Right lobe of liver (tissue), 6 donors: ENCODE results near the gene RNH1. TPM values are rescaled to one million over a fixed set of nuclear protein-coding genes. Genes with fewer than 3 reads are reported as not detected.
A peak's percentile ranks its signal among the peaks of the same experiment; 100 is the strongest.

ENCODE experiments used
- ATAC-seq, 4 donors: fragments of 200-7000 bp; cut with Tn5 transposase; one replicate each; pipeline ENCODE4 v1.9.1; 2020; ENCODE audit warnings: mild to moderate bottlenecking in 4 of 4, moderate library complexity in 4 of 4
- DNase-seq, 3 donors: peaks; one replicate each; pipeline ENCODE4 v3.0.0-alpha.2; 2020
- H3K27ac ChIP-seq, 3 donors: fragments of 200-600 bp; one replicate each; pipeline ENCODE4 v1.8.0; 2022
- H3K27me3 ChIP-seq, 2 donors: fragments of 200-600 bp; one replicate each; pipeline ENCODE4 v1.8.0; 2022
- H3K36me3 ChIP-seq, 4 donors: fragments of 200-600 bp; sonication (generic) in 1 of 4; one replicate each; pipeline versions ENCODE4 v1.5.1 to v1.8.0; 2017 to 2022; ENCODE audit warnings: control low read depth in 1 of 4
- H3K4me1 ChIP-seq, 4 donors: fragments of 200-600 bp; sonication (generic) in 1 of 4; one replicate each; pipeline versions ENCODE4 v1.5.1 to v1.8.0; 2017 to 2022; ENCODE audit warnings: control low read depth in 1 of 4
- H3K4me3 ChIP-seq, 3 donors: fragments of 200-600 bp; one replicate each; pipeline ENCODE4 v1.8.0; 2022
- H3K9me3 ChIP-seq, 4 donors: fragments of 200-600 bp; sonication (generic) in 1 of 4; one replicate each; pipeline versions ENCODE4 v1.5.1 to v1.8.0; 2017 to 2022; ENCODE audit warnings: control low read depth in 1 of 4
- POLR2A ChIP-seq: fragments of 450-650 bp; IDR thresholded peaks from one replicate; pipeline ENCODE4 v1.6.1; 2017; ENCODE audit warnings: antibody characterized with exemption, mild to moderate bottlenecking
- WGBS: methylation state at CpG from one replicate; pipeline ENCODE4 v1.1.6; 2018; ENCODE audit warnings: low coverage, low lambda C conversion rate; ENCODE audit not compliant: insufficient coverage; ENCODE audit errors: missing lambda C conversion rate; 5-methylcytosine and 5-hydroxymethylcytosine counted together
- intact Hi-C, 2 donors: fragments of 100-400 bp; cut with DNase I; formaldehyde crosslinking; loops; one replicate each; pipeline versions ENCODE4 v1.11.2 to v1.14.1; 2022
- total RNA-seq, 6 experiments: library from RNA; depleted of rRNA in 2 of 6; stranded (reverse); fragments of >200 nt in 2 of 6; fragmentation: NEBNext Ultra II Directional in 3 of 6; extraction: Animal tissue kit (Norgen Biotek cat#: 25700) in 3 of 6; gene quantifications; one replicate each; pipeline versions ENCODE4 v1.1.0 to v1.2.4, GENCODE V29; 2016 to 2023
- TF ChIP-seq, protein P1 (sequence below), 4 donors: fragments of 200-600 bp in 3 of 4; fragments of 450-650 bp in 1 of 4; IDR thresholded peaks; one replicate each; pipeline versions ENCODE4 v1.5.1 to v1.8.0; 2016 to 2022; ENCODE audit warnings: antibody characterized with exemption in 4 of 4, mild to moderate bottlenecking in 2 of 4
- donor health status: DM: no; HTN: yes; CAD: no.
- donor health status: DM: no; HTN: no; CAD: no.
- donor health status: DM: no; HTN: no; CAD: no.
- donor health status: DM: no; HTN: yes; CAD: no.
- donor health status: DM: no; HTN: yes; CAD: no.

Gene RNH1
- total RNA-seq, 6 experiments from 2014 or later, result 66.4 to 135 (median 76.2) TPM

GRCh38 chr11:535519-536454 lies 28.7 kb upstream of the RNH1 start, which contains the start of gene HRAS:
TSS of gene HRAS (minus strand) at chr11:535576.
- no peaks in the 10 kb centered on the region for H3K9me3 ChIP-seq
- ATAC-seq, result peak; percentile 84 to 91 (median 88)
- peak; percentile 96 to 97 (median 96) for DNase-seq
- peaks cover 0 to 22% (median 8%) of the 10 kb centered on the region in 4 donors for H3K4me1 ChIP-seq
- WGBS, result 25% methylated on average over 3 of the region's 97 CpGs
- peak within 1 kb of the TSS; percentile 70 to 78 (median 74) for H3K4me3 ChIP-seq
- intact Hi-C loops, result no loop called here
- H3K27ac ChIP-seq, result peak within 1 kb of the TSS; percentile 44 to 47 (median 47)
- H3K36me3 ChIP-seq, result peaks cover 0 to 9% (median 0%) of the 10 kb centered on the region in 4 donors
- peak; percentile 68 for TF ChIP-seq POLR2A
- TF ChIP-seq, protein P1, sequence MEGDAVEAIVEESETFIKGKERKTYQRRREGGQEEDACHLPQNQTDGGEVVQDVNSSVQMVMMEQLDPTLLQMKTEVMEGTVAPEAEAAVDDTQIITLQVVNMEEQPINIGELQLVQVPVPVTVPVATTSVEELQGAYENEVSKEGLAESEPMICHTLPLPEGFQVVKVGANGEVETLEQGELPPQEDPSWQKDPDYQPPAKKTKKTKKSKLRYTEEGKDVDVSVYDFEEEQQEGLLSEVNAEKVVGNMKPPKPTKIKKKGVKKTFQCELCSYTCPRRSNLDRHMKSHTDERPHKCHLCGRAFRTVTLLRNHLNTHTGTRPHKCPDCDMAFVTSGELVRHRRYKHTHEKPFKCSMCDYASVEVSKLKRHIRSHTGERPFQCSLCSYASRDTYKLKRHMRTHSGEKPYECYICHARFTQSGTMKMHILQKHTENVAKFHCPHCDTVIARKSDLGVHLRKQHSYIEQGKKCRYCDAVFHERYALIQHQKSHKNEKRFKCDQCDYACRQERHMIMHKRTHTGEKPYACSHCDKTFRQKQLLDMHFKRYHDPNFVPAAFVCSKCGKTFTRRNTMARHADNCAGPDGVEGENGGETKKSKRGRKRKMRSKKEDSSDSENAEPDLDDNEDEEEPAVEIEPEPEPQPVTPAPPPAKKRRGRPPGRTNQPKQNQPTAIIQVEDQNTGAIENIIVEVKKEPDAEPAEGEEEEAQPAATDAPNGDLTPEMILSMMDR (IDR thresholded peaks at IDR 0.05), result no peak
- no peaks in the 10 kb centered on the region for H3K27me3 ChIP-seq

DNA sequence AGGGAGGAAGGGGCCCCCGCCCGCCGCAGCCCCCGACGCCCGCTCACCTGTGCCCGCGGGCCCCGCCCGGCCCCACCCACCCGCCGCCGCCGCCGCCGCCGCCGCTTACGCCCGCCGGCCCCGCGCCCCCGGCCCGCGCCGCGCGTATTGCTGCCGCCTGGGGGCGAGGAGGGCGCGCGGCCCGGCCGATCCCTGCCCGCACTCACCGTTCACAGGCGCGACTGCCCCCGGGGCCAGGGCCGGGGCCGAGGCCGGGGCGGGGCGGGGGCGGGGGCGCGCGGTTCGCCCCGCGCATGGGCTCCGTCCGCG lies 28.1 kb upstream of the RNH1 start:
- intact Hi-C loops, result no loop called here
- ATAC-seq (no peak), DNase-seq (no peak)
- H3K36me3 ChIP-seq, result peaks cover 0 to 9% (median 0%) of the 10 kb centered on the region in 4 donors
- peaks cover 0 to 22% (median 8%) of the 10 kb centered on the region in 4 donors for H3K4me1 ChIP-seq
- no peaks in the 10 kb centered on the region for H3K9me3 ChIP-seq
- H3K4me3 ChIP-seq, result peak overlapping the region; percentile 70 to 78 (median 74)
- TF ChIP-seq POLR2A, result no peak
- TF ChIP-seq, protein P1 (IDR thresholded peaks at IDR 0.05), result no peak
- WGBS, result no CpG with 5 or more reads among the region's 56 CpGs
- H3K27ac ChIP-seq, result no peak overlapping the region
- H3K27me3 ChIP-seq, result no peaks in the 10 kb centered on the region

DNA sequence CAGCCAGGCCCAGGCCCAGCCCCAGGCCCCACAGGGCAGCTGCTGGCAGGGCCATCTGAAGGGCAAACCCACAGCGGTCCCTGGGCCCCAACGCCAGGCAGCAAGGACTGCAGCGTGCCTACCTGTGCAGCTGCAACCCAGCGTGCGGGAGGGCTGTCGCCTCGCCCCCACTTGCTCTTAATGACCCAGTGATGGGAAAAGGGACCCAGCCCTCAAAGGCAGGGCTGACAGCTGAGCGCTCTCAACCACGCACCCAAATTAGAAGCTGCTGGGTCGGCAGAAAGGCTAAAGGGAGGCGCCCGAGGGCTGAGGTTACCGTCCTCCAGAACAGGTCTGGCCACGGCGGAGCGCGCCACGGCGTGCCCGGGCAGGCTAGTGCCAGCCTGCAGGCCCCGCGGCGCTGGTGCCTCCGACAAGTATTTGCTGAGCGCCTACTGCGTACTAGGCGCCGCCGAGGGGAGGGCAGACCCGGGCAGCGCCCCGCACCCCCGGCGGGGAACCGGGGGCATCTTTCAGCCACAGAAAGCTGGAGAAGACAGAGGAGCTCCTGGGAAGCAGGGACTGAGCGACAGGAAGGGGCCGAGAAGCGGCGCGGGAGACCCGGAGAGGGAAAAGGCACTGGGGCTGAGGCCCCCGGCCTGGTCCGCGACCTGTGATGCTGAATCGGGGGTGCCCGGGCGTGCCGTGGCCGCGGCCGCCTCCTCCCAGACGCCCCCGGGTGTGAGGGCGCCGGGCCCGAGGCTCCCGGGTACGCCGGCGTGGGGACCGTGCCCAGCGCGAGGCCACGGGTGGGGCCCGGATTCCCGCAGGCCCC lies 27.6 kb upstream of the RNH1 start:
- H3K9me3 ChIP-seq, result no peaks in the 10 kb centered on the region
- DNase-seq (peak; percentile 60 to 62 (median 60)), ATAC-seq (peak in 1 of 4 donors; percentile 2)
- H3K27me3 ChIP-seq, result no peaks in the 10 kb centered on the region
- WGBS, result 3% methylated on average over 8 of the region's 66 CpGs
- H3K36me3 ChIP-seq, result peaks cover 0 to 9% (median 0%) of the 10 kb centered on the region in 4 donors
- intact Hi-C loops, result no loop called here
- peaks cover 0 to 22% (median 8%) of the 10 kb centered on the region in 4 donors for H3K4me1 ChIP-seq
- H3K27ac ChIP-seq, result no peak overlapping the region
- TF ChIP-seq, protein P1 (IDR thresholded peaks at IDR 0.05), result no peak
- no peak for TF ChIP-seq POLR2A
- H3K4me3 ChIP-seq, result peak overlapping the region; percentile 70 to 78 (median 74)

DNA sequence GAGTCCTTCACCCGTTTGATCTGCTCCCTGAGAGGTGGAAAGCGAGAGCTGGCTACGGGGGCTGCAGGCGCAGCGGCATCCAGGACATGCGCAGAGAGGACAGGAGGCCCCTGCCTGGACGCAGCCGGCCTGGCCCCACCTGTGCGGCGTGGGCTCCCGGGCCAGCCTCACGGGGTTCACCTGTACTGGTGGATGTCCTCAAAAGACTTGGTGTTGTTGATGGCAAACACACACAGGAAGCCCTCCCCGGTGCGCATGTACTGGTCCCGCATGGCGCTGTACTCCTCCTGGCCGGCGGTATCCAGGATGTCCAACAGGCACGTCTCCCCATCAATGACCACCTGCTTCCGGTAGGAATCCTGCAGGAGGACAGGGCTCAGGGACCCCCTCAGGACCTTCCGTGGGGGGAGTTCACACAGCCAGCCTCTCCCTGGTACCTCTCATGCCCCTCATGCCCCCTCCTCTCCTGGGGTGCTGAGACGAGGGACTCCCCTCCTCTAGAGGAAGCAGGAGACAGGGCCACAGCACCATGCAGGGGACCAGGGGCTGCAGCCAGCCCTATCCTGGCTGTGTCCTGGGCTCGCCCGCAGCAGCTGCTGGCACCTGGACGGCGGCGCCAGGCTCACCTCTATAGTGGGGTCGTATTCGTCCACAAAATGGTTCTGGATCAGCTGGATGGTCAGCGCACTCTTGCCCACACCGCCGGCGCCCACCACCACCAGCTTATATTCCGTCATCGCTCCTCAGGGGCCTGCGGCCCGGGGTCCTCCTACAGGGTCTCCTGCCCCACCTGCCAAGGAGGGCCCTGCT lies 26.7 kb upstream of the RNH1 start:
- Histone ChIP-seq H3K4me3 (peak overlapping the region in 2 of 3 donors; percentile 74 to 78), H3K36me3 (peaks cover 0 to 9% (median 0%) of the 10 kb centered on the region in 4 donors), H3K9me3 (no peaks in the 10 kb centered on the region), H3K27ac (no peak overlapping the region), H3K4me1 (peaks cover 0 to 22% (median 8%) of the 10 kb centered on the region in 4 donors), H3K27me3 (no peaks in the 10 kb centered on the region)
- intact Hi-C loops, result no loop called here
- 93% methylated on average over 10 of the region's 37 CpGs for WGBS
- DNase-seq (no peak), ATAC-seq (no peak)
- TF ChIP-seq, protein P1 (IDR thresholded peaks at IDR 0.05), result no peak
- no peak for TF ChIP-seq POLR2A
